Kidney (tissue), 14 donors: ENCODE measurements around the gene SPATS2L. TPM values are rescaled to one million over a fixed set of nuclear protein-coding genes. Genes with fewer than 3 reads are reported as not detected.
A peak's percentile ranks its signal among the peaks of the same experiment; 100 is the strongest.

Experiments
- DNase-seq, 5 donors: peaks; one replicate each; pipeline ENCODE4 v3.0.0-alpha.2; 2013 to 2020
- FAIRE-seq: peaks from 2 replicates; lab custom pipeline; 2012; peaks lifted over from hg19 to GRCh38; lab: Jason Lieb, UNC
- H3K27ac ChIP-seq, 2 donors: one replicate each; pipeline ENCODE4 v1.7.0; 2013; ENCODE audit warnings: low read depth in 2 of 2, low read length in 2 of 2, inconsistent platforms in 1 of 2
- H3K27me3 ChIP-seq: one replicate; pipeline ENCODE4 v1.7.1; 2013; ENCODE audit warnings: low read length, inconsistent platforms; ENCODE audit not compliant: control insufficient read depth, insufficient read depth
- H3K36me3 ChIP-seq, 3 donors: one replicate each; pipeline versions ENCODE4 v1.7.0 to v1.7.1; 2013; ENCODE audit warnings: low read length in 3 of 3, control low read depth in 1 of 3, inconsistent platforms in 1 of 3; ENCODE audit not compliant: insufficient read depth in 3 of 3, control insufficient read depth in 2 of 3
- H3K4me1 ChIP-seq, 3 donors: one replicate each; pipeline versions ENCODE4 v1.7.0 to v1.7.1; 2013; ENCODE audit warnings: low read length in 3 of 3, inconsistent platforms in 1 of 3, low read depth in 1 of 3; ENCODE audit not compliant: control insufficient read depth in 2 of 3, insufficient read depth in 2 of 3
- H3K4me3 ChIP-seq, 3 donors: one replicate each; pipeline versions ENCODE4 v1.7.0 to v1.8.1; 2013; ENCODE audit warnings: low read length in 3 of 3, control low read depth in 1 of 3, inconsistent platforms in 1 of 3
- H3K9ac ChIP-seq, 3 donors: one replicate each; pipeline versions ENCODE4 v1.7.0 to v1.7.1; 2013; ENCODE audit warnings: low read length in 3 of 3, control low read depth in 1 of 3, inconsistent platforms in 1 of 3
- H3K9me3 ChIP-seq, 3 donors: one replicate each; pipeline versions ENCODE4 v1.7.0 to v1.7.1; 2013; ENCODE audit warnings: low read length in 3 of 3, control low read depth in 1 of 3, inconsistent platforms in 1 of 3; ENCODE audit not compliant: control insufficient read depth in 2 of 3, insufficient read depth in 1 of 3
- CTCF ChIP-seq: IDR thresholded peaks from 3 replicates; pipeline ENCODE4 v1.5.1; 2012; ENCODE audit warnings: mild to moderate bottlenecking, moderate library complexity, borderline replicate concordance; ENCODE audit not compliant: insufficient read depth; ENCODE audit errors: extremely low read depth
- intact Hi-C: fragments of 100-400 bp; cut with DNase I; formaldehyde crosslinking; loops from one replicate; pipeline ENCODE4 v1.11.1; 2022
- polyA plus RNA-seq: library from polyadenylated mRNA; stranded (reverse); fragments of 350-450 nt; fragmentation: Illumina TruSeq; extraction: RNeasy Lipid Tissue Mini Kit (QIAGEN cat#74804); gene quantifications from one replicate; pipeline ENCODE4 v1.2.3, GENCODE V29; 2014; ENCODE audit warnings: low read depth, low replicate concordance; ENCODE audit not compliant: insufficient read depth
- total RNA-seq: library from RNA; stranded (reverse); fragmentation: NEBNext Ultra II Directional; extraction: Animal tissue kit (Norgen Biotek cat#: 25700); gene quantifications from one replicate; pipeline ENCODE4 v1.2.1, GENCODE V29; 2021
- donor health status: control.
- donor health status: control.
- donor health status: control.
- donor health status: control.
- donor health status: control.
- donor health status: DM: yes; HTN: yes; CAD: no.
- donor health status: Normal renal cell carcinoma (clear cell type).

The SPATS2L gene
- total and polyA plus RNA-seq, 2 donors from 2014 or later, result 86.1 to 166 TPM

GRCh38 chr2:200467806-200468681 lies 161.6 kb downstream of the SPATS2L start:
- intact Hi-C loops, result no loop called here

GRCh38 chr2:200469708-200470211 lies 163.3 kb downstream of the SPATS2L start:
- peak in 2 of 5 donors; percentile 18 to 63 for DNase-seq
- Histone ChIP-seq H3K27ac (no peak overlapping the region), H3K4me3 (no peak overlapping the region), H3K4me1 (peaks cover 0 to 3% (median 0%) of the 10 kb centered on the region in 3 donors), H3K27me3 (no peaks in the 10 kb centered on the region), H3K9me3 (no peaks in the 10 kb centered on the region), H3K9ac (no peak overlapping the region), H3K36me3 (peaks cover 0 to 25% (median 20%) of the 10 kb centered on the region in 3 donors)
- FAIRE-seq, result no peak
- no peak for TF ChIP-seq CTCF
- intact Hi-C loops, result loop anchor here (10.0 kb wide), 1 partner anchor 485 kb away; no protein-coding TSS in a partner anchor

More at GRCh38 chr2:200467806-200468681, 161.6 kb downstream of the SPATS2L start:
- Histone ChIP-seq H3K9ac (no peak overlapping the region), H3K4me3 (no peak overlapping the region), H3K4me1 (peaks cover 0 to 3% (median 0%) of the 10 kb centered on the region in 3 donors), H3K9me3 (no peaks in the 10 kb centered on the region), H3K36me3 (peaks cover 0 to 22% (median 20%) of the 10 kb centered on the region in 3 donors), H3K27me3 (no peaks in the 10 kb centered on the region), H3K27ac (no peak overlapping the region)
- peak in 3 of 5 donors; percentile 39 to 62 (median 49) for DNase-seq
- FAIRE-seq, result no peak
- no peak for TF ChIP-seq CTCF

GRCh38 chr2:200470230-200470629 lies 163.7 kb downstream of the SPATS2L start:
- Histone ChIP-seq H3K27ac (no peak overlapping the region), H3K4me3 (no peak overlapping the region), H3K9ac (no peak overlapping the region), H3K36me3 (peaks cover 0 to 29% (median 25%) of the 10 kb centered on the region in 3 donors), H3K27me3 (no peaks in the 10 kb centered on the region), H3K9me3 (no peaks in the 10 kb centered on the region), H3K4me1 (peaks cover 0 to 3% (median 0%) of the 10 kb centered on the region in 3 donors)
- intact Hi-C loops, result loop anchor here (10.0 kb wide), 1 partner anchor 485 kb away; no protein-coding TSS in a partner anchor
- FAIRE-seq (no peak), DNase-seq (peak in 3 of 5 donors; percentile 42 to 70 (median 69))
- no peak for TF ChIP-seq CTCF
